HG03103 (cell line): Measurements from ENCODE around the gene MPC1.

ENCODE experiments used
- ATAC-seq: cut with Tn5 transposase; IDR thresholded peaks from one replicate; pipeline ENCODE4 v1.9.1; 2021; ENCODE audit warnings: low read depth; ENCODE audit not compliant: unreplicated experiment

The MPC1 gene

DNA sequence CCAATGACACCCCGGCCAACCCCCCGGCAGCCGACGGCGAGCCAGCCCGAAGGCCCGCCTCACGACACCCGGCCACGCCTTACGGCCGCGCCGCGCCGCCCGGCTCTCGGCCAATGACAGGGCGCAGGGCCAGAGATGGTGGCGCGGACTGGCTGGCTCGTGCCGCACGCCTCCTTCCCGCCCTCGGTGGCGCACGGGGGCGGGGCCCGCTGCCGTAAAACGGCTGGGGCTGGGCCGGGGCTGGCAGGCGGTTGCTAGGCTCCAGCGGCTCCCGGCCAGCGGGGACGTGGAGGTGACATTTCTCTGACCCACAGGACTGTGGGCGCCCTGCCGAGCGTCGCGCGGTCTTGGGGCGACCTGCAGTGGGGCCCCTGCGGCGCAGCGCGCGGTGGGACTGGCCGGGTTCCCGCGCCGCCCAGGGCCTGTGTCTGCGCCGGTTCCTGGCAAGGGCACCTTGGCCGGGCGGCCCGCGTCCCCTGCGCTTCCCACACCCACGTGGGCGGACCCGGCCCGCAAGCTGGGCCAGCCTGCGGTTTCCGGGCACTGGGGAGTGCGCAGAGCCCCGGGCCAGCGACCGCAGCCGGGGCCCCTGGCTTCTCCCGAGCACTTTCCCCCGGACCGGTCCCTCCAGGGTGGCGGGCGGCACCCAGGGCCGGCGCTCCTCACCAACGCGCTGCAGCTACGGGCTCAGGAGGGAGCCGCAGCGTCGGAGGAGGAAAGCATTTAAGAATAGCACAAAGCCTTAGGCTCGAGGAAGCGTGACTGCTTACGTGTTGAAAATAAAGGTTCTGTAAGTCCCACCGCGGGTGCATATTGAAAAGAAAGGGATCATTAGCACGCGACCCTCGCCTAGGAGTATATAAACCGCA lies at the start of gene MPC1:
TSS of gene MPC1 (minus strand) at position 8 of the 869 bp plus-strand sequence. CDS start 64 bp downstream, outside the sequence.
- peak; percentile 82 for ATAC-seq

DNA sequence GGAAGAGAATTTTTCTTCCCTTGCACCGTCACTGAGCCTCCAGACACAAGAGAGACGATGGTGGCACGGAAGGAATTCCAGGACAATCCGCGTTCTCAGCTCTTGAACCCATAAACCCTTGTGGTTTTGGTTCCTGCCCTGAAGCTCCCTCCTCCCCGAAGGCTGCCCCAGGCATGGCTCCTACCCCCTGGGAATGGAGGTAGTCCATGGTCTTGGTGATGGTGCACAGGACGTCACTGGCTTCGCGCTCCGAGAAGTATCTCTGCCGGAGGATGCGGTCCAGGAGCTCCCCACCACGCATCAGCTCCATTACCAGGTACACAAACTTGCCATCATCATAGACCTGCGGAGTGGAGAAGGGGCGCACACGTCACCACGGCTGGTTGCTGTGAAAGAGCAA lies 47.5 kb upstream of the MPC1 start:
- ATAC-seq = no peak

DNA sequence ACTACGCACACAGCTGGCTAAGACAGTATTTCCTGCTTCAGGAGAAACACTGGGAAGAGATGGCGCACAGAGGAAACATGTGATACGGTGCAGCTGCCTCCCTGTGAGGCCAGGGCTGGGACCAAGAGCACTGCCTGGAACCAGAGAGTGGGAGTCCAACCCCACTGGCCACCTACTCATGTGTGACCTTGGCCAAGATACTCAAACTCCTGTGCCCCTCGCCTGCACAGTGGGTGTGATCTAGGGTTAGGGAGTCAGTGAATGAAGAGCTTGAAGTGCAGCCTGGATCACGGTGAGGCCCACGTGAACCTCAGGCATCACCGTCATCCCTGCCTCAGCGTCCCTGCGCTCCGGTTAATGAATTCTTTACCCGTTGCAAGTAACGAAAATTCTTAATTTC lies 41.7 kb upstream of the MPC1 start:
- no peak for ATAC-seq

DNA sequence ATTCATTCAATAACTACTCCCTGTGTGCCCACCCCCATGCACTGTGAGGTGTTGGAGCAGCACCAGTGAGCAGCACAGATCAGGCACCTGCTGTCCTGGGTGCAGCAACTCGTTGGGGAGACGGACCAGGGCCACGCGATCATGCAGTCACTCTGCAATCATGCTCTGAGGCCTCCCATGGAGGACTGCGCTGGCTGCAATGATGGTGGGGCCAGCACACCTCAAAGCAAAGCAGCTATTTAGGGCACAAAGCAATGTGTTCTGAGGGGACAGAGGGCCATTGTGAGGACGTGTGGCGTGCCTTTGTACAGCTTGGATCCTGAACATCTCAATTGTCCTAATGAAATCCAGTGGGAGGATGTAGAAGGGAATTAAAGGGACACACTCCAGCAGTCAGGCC lies 41.0 kb upstream of the MPC1 start:
- no peak for ATAC-seq

DNA sequence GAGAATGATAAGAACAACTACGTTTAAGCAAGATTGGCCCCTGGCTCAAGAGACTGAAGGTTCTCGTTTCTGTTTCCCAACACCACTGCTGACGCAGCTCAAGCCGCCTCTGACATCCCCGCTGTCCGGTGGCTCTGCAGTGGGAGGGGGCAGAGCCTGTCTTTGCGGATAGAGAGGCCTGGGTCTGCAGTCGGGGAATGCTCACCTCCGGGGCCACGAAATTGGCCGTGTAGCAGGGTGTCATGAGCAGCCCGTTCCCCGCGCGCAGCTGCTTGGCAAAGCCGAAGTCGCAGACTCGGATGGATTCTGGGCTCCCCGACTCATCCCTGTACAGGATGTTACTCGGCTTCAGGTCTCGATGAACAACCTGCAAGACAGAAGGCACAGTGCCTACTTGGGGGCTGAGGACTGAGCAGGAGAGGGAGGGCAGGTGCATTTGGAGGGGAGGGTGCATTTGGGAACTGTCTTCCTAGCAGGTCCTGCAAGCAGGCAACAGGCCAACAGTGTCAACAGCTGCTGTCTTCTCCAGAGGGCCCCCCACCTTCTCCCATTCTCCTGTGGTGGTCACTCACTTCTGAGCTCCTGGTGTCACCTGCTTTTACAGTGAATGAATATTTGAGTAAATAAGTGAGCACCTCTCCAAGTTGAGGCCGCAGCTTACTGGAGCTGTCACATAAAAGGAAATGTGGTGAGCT lies 40.5 kb upstream of the MPC1 start:
- ATAC-seq = no peak

DNA sequence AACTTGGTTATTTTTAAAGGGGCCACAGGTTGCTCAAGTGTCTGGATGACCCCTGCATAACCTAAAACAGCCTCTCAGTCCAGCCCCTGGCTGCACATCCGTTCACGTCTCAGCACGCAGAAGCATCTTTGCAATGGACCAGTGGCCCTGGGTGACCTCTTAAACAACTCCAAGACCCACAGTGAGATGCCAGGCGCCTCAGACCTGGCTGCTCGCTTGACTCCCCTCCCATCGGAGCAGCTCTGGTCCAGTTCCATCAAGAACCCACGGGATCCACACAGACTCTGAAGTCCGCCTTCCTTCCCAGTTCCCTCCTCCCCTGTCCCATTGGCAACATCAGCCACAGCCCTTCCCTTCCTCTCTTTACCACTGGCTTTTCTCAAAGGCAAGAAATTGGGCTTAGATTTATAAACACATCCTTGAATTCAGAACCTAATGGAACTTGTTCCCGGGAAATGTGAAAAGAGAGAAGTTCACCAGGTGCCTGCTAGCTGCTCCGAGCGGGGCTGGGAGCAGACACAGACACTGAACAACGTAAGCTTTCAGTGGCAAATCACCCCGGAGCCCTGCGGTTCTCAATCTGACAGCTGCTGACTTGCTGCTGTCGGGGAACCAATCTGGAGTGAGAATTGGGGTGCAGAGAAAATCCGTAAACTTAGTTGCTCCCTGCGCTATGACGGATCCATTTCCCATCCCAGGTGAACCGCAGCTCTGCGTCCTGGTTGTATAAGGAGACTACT lies 39.6 kb upstream of the MPC1 start:
- ATAC-seq = no peak

DNA sequence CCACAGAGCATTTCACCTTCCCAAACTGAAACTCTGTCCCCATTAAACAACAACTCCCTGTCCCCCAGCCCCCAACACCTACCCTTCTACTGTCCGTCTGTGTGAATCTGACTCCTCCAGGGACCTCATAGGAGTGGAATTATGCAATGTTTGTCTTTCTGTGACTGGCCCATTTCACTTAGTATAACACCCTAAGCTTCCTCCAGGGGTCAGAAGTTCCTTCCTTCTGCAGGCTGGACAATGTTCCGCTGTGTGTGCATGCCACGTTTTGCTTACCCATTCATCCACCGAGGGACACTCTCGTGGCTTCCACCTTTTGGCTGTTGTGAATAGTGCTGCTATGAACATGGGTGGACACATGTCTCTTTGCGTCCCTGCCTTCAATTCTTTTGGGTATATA lies 37.6 kb upstream of the MPC1 start:
- ATAC-seq = no peak

DNA sequence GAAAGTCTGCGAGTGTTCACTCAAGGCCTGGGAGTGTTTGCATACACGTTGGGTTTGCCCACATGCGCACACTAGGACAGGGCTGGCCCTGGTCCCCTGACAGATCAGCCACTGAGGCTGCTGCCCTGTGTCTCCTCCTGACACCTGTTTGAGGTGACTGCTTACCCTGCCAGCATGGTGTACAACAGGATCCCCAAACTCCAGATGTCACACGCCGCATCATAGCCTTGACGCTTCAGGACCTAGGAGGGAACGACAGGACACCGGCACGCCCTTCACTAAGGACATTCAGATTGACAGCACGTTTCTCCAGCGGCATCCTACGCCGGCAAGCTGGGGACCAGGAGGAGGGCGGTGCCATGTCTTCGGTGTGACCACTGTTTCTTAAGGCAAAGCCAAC lies 37.0 kb upstream of the MPC1 start:
- no peak for ATAC-seq

DNA sequence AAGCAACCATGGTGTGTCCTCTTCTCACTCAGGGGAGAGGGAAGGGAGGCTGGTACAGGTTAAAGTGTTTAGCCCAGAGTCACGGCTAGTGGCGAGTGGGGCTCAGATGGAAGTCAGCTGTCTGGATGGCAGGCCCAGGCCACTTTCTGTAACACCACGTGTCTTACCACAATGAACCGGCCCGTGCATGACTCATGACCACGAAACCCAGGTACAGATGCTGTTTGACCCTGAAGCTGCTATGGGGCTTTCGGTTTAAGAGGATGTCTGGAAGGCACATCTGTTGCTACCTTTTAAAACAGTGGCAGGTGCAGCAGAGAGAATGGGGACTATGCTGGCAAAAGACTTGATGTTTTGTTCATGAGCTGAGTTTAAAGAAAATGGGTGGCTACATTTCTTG lies 36.5 kb upstream of the MPC1 start:
- peak; percentile 84 for ATAC-seq

DNA sequence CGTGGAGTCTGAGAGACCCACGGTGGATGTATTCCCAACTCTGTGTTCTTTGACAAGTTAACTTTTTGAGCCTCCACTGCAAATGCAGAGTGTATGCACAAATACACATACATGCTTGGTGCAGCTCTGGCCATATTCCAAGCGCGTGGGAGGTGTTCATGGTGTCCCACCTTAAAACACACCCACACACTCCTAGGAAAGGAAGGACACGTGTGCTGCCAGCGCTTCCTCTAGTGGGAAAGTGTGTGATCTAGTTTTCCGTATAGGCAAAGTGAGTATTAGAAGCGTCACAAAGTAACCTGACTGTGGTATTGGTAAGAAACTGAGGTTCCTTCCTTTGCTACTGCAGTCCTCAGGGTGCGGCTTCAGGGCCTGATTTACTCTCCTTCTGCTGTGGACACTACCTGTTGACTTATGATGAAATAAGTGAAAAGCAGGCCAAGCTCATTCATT lies 36.0 kb upstream of the MPC1 start:
- ATAC-seq = no peak

DNA sequence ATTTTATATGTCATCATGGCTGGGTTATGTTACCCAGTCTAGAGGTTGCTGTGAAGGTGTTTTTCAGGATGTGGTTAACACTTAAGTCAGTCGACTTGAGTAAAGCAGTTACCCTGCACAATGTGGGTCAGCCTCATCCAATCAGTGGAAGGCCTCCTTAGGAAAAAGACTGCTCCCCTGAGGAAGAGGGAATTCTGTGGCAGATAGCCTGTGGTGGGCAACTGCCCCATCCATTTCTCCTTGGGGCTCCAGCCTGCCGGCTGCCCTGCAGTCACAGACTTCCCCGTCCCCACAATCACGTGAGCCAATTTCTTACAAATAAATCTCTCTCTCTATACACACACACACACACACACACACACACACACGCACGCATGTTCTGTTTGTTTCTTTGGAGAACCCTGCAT lies 34.5 kb upstream of the MPC1 start:
- no peak for ATAC-seq

DNA sequence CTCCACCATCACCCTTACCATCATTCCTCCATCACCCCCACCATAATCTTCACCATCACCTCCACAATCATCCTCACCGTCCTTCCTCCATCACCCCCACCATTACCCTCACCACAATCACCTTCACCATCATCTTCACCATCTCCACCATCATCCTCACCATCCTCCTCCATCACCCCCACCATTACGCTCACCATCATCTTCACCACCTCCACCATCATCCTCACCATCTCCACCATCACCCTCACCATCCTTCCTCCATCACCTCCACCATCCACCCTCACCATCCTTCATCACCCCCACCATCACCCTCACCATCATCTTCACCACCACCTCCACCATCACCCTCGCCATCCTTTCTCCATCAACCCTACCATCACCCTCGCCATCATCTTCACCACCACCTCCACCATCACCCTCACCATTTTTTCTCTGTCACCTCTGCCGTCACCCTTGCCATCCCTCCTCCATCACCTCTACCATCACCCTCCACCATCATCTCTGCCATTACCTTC lies 33.1 kb upstream of the MPC1 start:
- ATAC-seq = no peak

DNA sequence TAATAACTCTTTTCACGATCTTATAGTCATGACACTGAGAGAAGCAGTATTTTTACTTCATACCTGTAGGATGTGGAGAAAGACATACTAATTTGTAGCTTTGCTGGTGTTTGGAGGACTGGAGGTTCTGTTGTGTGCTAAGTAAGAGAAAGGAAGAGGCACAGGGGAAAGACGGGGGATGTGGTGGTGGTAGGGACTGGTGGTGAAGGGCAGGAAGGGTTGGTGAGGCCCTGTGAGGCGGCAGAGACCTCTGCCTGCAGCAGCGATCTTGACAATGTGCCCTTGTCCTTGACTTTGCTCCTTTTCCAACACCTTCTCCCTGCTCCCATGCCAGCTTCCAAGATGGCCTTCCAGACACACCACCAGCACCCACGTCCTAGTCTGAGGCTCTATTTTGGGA lies 32.6 kb upstream of the MPC1 start:
- no peak for ATAC-seq

DNA sequence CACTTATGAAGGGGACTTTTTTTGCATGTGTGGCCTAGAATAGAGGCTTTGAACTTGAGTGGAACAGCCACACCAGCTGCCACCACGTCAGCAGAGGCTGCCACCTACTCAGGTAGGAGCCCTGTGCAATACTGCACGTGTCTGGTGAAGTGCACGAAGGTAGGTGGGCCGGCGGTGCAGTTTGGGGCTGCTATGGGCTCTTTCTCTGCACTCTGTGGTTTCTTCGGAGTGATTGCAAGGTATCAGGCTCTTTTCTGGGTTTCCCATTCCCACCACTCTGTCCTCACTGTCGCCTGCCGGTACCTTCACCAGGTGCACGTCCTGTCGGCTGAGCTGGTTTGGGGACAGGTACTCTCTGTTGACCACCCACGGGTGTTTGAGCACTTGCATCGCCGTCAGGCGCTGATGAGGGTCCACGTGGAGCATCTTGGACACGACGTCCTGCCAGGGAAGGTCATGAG lies 30.8 kb upstream of the MPC1 start:
- no peak for ATAC-seq

DNA sequence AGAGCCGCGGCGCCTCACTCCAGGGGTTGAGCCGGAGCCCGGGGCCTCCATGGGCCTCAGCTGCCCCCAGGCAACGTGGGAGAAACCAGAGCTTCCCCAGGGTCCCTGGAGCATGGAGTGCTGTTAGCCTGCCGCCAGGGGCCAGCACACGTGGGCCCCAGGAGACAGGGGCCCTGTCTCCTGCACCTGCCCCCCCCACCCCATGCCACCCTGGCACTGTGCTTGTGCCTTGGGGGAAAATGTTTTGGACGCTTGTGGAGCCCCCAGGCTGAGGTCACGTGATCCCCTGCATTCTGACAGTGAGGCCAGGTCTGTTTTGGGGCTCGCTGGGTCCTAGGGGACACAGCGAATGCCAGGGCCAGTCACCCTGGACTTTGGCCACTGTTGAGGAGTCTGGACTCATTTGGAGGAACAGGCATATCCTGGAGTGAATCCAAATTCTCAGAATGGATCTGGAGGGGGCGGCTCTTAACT lies 30.2 kb upstream of the MPC1 start:
- no peak for ATAC-seq

DNA sequence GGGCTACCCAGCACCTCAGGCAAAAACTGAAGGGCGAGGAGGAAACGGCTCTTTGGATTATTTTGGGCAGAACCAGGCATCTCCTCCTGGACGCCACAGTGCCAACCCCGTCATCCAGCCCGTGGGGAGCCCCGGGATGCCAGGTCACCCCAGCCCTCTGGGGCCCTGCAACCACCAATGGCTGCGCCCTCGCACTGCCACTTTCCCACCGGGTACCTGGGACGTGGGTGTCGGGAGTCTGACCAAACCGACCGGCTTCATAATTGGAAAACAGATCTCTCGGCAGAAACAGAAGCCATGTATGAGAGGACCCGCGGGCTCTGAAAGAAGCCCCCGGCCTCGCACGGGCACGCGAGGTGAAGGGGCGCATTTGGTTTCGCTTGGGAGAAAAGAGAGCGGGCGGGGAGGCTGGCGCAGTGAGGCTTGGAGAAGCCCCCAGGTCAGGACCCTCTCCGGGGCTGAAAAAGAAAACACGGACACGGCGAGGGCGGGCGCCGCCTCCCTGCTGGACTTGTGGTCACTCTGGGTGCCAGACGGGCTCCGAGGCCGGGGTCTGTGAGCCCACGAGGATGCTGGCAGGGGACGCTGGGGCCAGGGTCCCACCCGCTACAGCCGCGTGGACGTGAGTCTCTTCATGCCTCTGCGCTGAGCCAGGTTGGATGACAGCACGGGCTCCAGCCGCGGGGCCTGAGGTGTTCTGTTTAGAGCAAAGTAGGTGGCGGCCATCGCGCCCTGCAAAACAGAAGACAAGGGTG lies 29.6 kb upstream of the MPC1 start:
- no peak for ATAC-seq

DNA sequence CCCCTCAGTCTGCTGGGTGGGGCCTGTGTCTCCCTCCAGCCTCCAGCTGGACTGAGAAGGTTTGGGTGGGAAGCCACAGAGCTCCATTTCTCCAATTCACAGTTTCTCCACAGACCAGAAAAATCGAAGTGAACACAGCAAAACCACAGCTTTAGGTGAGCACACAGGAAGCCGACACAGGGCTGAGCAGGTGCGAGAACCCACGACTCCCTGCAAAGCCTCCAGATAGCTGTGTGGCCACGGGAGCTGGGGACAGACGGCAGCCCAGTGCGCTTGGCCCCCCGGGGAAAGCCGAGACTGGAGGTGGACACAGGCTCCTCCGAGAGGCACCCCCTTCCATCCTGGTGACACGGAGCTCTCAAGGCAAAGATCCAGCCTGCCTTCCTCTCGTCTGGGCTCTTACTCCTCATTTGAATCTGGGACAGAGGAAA lies 29.0 kb upstream of the MPC1 start:
- no peak for ATAC-seq

DNA sequence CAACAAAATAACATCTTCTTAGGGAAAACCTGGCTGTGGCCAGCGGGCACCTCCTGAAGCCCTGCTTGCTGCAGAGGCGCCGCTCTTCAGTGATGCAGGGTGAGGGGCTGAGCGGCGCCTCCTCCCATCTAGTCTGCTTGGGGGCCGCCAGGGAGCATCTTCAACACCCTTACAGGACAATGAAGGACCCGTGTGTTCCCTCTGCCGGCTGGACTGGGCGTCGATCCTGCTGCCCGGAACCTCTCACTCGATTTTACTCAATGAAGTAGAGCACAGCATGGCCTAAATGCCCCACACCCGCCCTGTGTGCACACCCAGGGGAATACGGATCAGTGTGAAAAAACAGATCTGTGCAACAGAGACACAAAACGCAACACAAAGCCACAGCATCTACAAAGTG lies 28.5 kb upstream of the MPC1 start:
- no peak for ATAC-seq

DNA sequence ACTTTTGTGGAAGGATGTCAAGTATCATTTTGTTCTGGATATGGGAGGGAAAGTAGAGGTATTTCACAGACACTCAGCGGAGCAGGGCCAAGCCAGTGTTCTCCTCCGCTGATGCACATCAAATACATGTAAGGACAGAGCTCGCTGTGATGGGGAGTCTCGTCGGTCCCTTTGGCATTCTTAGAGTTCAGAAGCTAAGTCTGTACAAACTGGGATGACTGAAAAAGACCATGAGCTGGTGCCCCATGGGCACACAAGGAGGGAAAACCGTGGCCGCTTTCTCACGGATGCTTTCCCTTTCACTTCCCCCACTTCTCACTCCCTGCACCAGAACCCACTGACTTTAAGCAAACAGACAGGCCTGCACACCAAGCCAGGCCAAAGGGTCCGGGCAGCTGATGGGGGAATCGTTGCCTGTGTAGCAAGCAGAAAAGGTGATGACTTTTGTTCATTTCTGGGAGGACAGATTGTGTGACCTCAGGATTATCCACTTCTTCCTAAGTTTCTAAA lies 27.7 kb upstream of the MPC1 start:
- ATAC-seq = no peak
